ENCODE results near the gene CASP8. TPM values are rescaled to one million over a fixed set of nuclear protein-coding genes. Genes with fewer than 3 reads are reported as not detected.

Gene CASP8
- total RNA-seq = 10 to 100 TPM; 36.2 to 37.9 TPM

GRCh38 chr2:201260302-201260800, at the start of gene CASP8:
CASP8 (plus strand) TSS chr2:201260536; CDS start chr2:201266487, 5,951 bp downstream.
- H3K9me3 Mint-ChIP-seq = no peaks in the 10 kb centered on the region
- H3K27me3 Mint-ChIP-seq = no peaks in the 10 kb centered on the region
- H3K27ac Mint-ChIP-seq = peak within 1 kb of the TSS; percentile 99
- H3K4me1 Mint-ChIP-seq = peaks cover 74% of the 10 kb centered on the region
- H3K4me3 Mint-ChIP-seq = peak within 1 kb of the TSS; percentile 91
- peaks cover 32% of the 10 kb centered on the region for H3K36me3 Mint-ChIP-seq
- DNase-seq = peak; percentile 68

- Mint-ChIP-seq H3K27me3 (no peaks in the 10 kb centered on the region), H3K27ac (no peak overlapping the region), H3K36me3 (peaks cover 35% of the 10 kb centered on the region), H3K9me3 (no peaks in the 10 kb centered on the region), H3K4me1 (peaks cover 43% of the 10 kb centered on the region), H3K4me3 (no peak overlapping the region)
- DNase-seq = no peak
Observed at GRCh38 chr2:201215963-201216362, 44.4 kb upstream of the CASP8 start.

DNA sequence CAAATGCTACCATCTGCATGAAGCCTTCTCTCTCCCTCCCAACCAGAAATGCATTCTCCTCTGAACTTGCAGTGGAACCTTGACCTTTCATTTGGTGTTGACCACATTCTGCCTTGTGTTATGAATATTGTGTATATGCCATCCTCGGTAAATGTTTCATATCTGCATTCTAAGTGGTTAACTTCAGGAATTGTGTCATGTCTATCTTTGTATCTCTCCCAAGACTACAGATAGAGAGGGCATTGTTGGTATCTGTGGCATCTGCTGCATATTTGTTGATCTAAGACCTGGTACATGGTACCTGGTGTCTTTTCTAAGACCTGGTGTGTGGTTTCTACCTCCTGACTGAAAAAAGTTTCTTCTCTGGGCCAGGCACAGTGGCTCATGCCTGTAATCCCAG, 43.4 kb upstream of the CASP8 start:
- no peak for DNase-seq
- H3K9me3 Mint-ChIP-seq = no peaks in the 10 kb centered on the region
- peak overlapping the region; percentile 13 for H3K27ac Mint-ChIP-seq
- no peak overlapping the region for H3K4me3 Mint-ChIP-seq
- peaks cover 46% of the 10 kb centered on the region for H3K4me1 Mint-ChIP-seq
- no peaks in the 10 kb centered on the region for H3K27me3 Mint-ChIP-seq
- H3K36me3 Mint-ChIP-seq = peaks cover 33% of the 10 kb centered on the region

DNA sequence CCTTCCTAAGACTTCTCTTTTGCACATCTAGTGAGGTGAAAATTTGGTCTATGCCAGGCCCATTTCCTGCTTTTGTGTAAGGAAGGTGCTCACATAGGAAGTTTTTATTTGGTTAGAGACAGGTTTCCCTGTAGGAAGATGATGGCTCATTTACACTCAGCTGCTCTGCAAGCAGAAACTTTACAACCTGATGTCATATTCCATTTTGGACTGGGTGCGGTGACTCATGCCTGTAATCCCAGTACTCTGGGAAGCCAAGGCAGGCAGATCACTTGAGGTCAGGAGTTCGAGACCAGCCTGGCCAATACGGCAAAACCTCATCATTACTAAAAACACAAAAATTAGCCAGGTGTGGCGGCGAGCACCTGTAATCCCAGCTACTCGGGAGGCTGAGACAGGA, 41.6 kb upstream of the CASP8 start:
- Mint-ChIP-seq H3K4me1 (peaks cover 57% of the 10 kb centered on the region), H3K27me3 (no peaks in the 10 kb centered on the region)

GRCh38 chr2:201219328-201220096, 40.8 kb upstream of the CASP8 start:
- Mint-ChIP-seq H3K27me3 (no peaks in the 10 kb centered on the region), H3K27ac (peak overlapping the region; percentile 59)

More for the DNA sequence above, 41.6 kb upstream of the CASP8 start:
- no peak overlapping the region for H3K4me3 Mint-ChIP-seq
- no peaks in the 10 kb centered on the region for H3K9me3 Mint-ChIP-seq
- DNase-seq = no peak
- peaks cover 33% of the 10 kb centered on the region for H3K36me3 Mint-ChIP-seq
- H3K27ac Mint-ChIP-seq = peak overlapping the region; percentile 59

DNA sequence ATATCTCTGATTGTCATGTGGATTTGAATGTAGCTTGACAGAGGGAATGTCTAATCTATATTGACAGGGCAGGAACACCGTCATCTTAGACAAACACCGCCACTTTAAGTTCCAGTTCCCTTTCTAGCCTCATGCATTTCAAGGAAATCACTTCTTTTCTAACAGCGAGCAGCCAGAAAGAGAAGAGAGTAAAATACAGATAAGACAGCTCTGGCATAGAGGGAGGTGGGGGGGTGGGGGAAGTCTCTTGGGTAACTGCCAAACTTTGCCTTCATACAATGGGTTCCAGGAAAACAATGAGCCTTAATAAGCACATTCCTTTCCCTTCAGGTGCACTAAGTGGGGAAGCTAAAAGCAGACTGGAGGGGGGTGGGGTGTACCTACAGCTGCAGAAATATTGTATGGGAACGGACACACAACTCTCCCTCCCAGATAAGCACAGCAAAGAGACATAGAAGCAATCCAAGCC, 40.2 kb upstream of the CASP8 start:
- Mint-ChIP-seq H3K36me3 (peaks cover 32% of the 10 kb centered on the region), H3K27ac (peak overlapping the region; percentile 59), H3K9me3 (no peaks in the 10 kb centered on the region), H3K27me3 (no peaks in the 10 kb centered on the region), H3K4me1 (peaks cover 57% of the 10 kb centered on the region), H3K4me3 (no peak overlapping the region)
- DNase-seq = no peak

More at GRCh38 chr2:201219328-201220096, 40.8 kb upstream of the CASP8 start:
- no peak for DNase-seq
- Mint-ChIP-seq H3K36me3 (peaks cover 33% of the 10 kb centered on the region), H3K9me3 (no peaks in the 10 kb centered on the region), H3K4me3 (no peak overlapping the region), H3K4me1 (peaks cover 57% of the 10 kb centered on the region)

DNA sequence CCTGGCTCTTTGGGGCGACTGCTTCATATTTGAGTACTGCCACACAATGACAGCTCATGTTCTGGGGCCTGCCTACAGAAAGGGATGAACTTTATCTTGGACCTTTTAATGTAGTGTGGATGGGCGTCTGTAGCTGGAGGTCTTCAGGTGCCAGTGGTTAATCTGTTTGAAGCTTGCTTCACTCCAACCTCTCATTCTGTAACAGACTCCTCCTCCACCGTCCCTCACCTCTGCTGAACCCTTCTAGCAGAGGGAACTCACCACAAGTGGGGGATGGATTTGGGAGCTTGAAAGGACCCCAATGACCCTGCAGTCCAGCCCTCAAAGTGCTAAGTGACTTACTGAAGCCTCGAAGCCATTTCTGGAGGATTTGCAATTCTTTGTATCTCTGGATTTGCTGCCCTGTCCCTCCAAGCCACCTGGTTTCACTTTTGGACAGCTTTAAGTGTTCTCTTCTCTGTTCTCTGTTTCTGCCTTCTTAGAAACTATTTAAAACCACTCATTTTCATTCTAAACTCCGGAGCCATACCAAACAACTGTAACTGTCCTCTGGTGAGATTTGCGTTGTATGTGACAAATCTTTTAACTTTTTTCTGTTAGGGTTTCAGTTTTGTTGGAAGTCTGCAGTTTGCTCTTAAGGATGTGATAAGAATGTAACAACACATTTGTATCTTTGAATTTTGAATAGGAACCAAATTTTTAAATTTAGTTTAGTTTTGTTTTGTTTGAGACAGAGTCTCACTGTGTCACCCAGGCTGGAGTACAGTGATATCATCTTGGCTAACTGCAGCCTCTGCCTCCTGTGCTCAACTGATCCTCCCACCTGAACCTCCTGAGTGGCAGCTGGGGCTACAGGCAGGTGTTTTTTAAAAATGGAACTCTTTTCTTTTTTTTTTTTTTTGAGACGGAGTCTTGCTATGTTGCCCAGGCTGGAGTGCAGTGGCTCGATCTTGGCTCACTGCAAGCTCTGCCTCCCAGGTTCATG, 37.0 kb upstream of the CASP8 start:
- Mint-ChIP-seq H3K36me3 (peaks cover 16% of the 10 kb centered on the region), H3K27ac (peak overlapping the region; percentile 87), H3K4me3 (peak overlapping the region; percentile 27), H3K9me3 (no peaks in the 10 kb centered on the region), H3K27me3 (no peaks in the 10 kb centered on the region), H3K4me1 (peaks cover 61% of the 10 kb centered on the region)
- no peak for DNase-seq

DNA sequence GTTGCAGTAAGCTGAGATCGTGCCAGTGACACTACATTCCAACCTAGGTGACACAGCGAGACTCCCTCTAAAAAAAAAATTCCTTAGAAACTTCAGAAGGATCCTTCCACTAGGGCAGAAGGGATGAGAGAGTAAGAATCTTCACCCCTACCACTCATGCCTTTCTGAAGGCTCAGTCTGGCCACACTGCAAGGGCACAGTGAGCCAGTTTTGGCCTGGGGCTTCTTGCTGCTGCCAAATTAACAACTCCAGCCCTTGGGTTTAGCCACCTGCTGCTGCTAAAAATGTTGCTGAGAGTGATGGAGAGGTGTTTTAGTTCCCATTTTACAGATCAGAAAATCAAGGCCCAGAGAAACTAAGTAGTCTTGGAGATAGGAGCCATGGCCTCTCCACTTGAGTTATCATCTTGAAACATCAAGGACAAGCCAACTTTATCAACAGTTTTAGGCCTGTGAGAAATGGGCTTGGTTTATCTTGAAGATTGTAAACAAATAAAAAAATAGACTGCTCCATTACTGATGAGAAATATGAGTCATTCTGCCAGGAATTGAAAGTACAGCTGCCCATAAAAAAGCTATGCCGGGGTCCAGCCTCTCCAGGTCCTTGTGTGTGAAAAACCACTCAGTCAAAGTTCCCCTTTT, 31.9 kb upstream of the CASP8 start:
- Mint-ChIP-seq H3K36me3 (peaks cover 4% of the 10 kb centered on the region), H3K4me3 (peak overlapping the region; percentile 41), H3K9me3 (no peaks in the 10 kb centered on the region), H3K4me1 (peaks cover 53% of the 10 kb centered on the region), H3K27ac (peak overlapping the region; percentile 91), H3K27me3 (no peaks in the 10 kb centered on the region)
- DNase-seq = no peak

DNA sequence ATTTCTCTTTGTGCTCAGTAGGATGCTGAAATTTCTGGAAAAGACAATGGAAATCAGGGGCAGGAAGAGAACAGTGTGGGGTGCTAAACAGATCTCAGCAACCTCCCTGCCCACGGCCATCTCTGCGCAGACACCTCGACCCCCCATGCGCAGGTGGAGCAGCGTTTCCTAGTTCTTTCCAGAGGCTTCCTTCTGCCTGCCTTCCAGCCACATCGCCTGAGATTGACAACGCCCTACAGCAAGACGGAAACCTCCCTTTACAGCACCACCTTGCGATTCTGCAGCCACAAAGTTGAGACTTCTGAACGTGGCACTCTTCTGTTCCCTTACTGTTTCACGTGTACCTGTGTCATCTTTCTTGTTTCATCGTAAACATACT, 31.4 kb upstream of the CASP8 start:
- Mint-ChIP-seq H3K27me3 (no peaks in the 10 kb centered on the region), H3K27ac (peak overlapping the region; percentile 91), H3K4me1 (peaks cover 48% of the 10 kb centered on the region), H3K9me3 (no peaks in the 10 kb centered on the region), H3K36me3 (peaks cover 6% of the 10 kb centered on the region), H3K4me3 (peak overlapping the region; percentile 41)
- no peak for DNase-seq

- Mint-ChIP-seq H3K36me3 (peaks cover 17% of the 10 kb centered on the region), H3K27ac (peak overlapping the region; percentile 96), H3K4me1 (peaks cover 53% of the 10 kb centered on the region), H3K27me3 (no peaks in the 10 kb centered on the region), H3K4me3 (peak overlapping the region; percentile 95), H3K9me3 (no peaks in the 10 kb centered on the region)
- DNase-seq = peak; percentile 92
Observed at GRCh38 chr2:201231781-201232466, 28.4 kb upstream of the CASP8 start.

- Mint-ChIP-seq H3K9me3 (no peaks in the 10 kb centered on the region), H3K4me1 (peaks cover 53% of the 10 kb centered on the region), H3K36me3 (peaks cover 20% of the 10 kb centered on the region), H3K27ac (peak overlapping the region; percentile 96), H3K4me3 (peak overlapping the region; percentile 95), H3K27me3 (no peaks in the 10 kb centered on the region)
- no peak for DNase-seq
Observed at GRCh38 chr2:201232467-201232815, 27.9 kb upstream of the CASP8 start.

- H3K36me3 Mint-ChIP-seq = peaks cover 26% of the 10 kb centered on the region
- peak overlapping the region; percentile 95 for H3K4me3 Mint-ChIP-seq
- H3K27me3 Mint-ChIP-seq = no peaks in the 10 kb centered on the region
- no peaks in the 10 kb centered on the region for H3K9me3 Mint-ChIP-seq
- peak; percentile 89 for DNase-seq
- H3K27ac Mint-ChIP-seq = peak overlapping the region; percentile 96
- peaks cover 56% of the 10 kb centered on the region for H3K4me1 Mint-ChIP-seq
Observed at GRCh38 chr2:201233192-201233811, 27.0 kb upstream of the CASP8 start.

- no peaks in the 10 kb centered on the region for H3K9me3 Mint-ChIP-seq
- peak overlapping the region; percentile 95 for H3K4me3 Mint-ChIP-seq
- H3K36me3 Mint-ChIP-seq = peaks cover 29% of the 10 kb centered on the region
- DNase-seq = no peak
- H3K27ac Mint-ChIP-seq = peak overlapping the region; percentile 96
- H3K27me3 Mint-ChIP-seq = no peaks in the 10 kb centered on the region
- H3K4me1 Mint-ChIP-seq = peaks cover 51% of the 10 kb centered on the region
Observed at GRCh38 chr2:201233812-201234662, 26.3 kb upstream of the CASP8 start.
